Body of pancreas (tissue), 4 donors: Measurements from ENCODE around the gene PTPRQ.

ENCODE experiments used
- CTCF ChIP-seq, 7 experiments: fragments of 450-650 bp in 4 of 7; fragments of 200-600 bp in 3 of 7; sonication (generic) in 3 of 7; IDR thresholded peaks; one replicate each; pipeline ENCODE4 v1.5.1; 2016 to 2019; ENCODE audit warnings: antibody characterized with exemption in 7 of 7
- POLR2A ChIP-seq, 3 donors: fragments of 450-650 bp; IDR thresholded peaks; one replicate each; pipeline ENCODE4 v1.6.1; 2016; ENCODE audit warnings: antibody characterized with exemption in 3 of 3, mild to moderate bottlenecking in 2 of 3

GRCh38 chr12:80498059-80498728 lies 54.2 kb downstream of the PTPRQ start:
- TF ChIP-seq CTCF (IDR thresholded peaks at IDR 0.05) (no peak), POLR2A (IDR thresholded peaks at IDR 0.05) (no peak)
